GM12873 (cell line): ENCODE results near the gene SYNRG.

Source experiments
- CTCF ChIP-seq: IDR thresholded peaks from 2 replicates; pipeline ENCODE4 v1.5.1; 2012; ENCODE audit warnings: low read depth, mild to moderate bottlenecking, moderate library complexity, low read length, control low read depth; ENCODE audit not compliant: insufficient read depth; ENCODE audit errors: missing control alignments

SYNRG gene

GRCh38 chr17:37465069-37465616 lies 144.1 kb downstream of the SYNRG start:
- TF ChIP-seq CTCF: no peak
